ENCODE data around the gene MGRN1. TPM values are rescaled to one million over a fixed set of nuclear protein-coding genes. Genes with fewer than 3 reads are reported as not detected.

Gene MGRN1
- total and polyA plus RNA-seq, 2 experiments from 2014 or later = 14.0 to 26.4 TPM

- Histone ChIP-seq H3K79me2 (ENCODE audit: insufficient read depth) (no peaks in the 10 kb centered on the region), H3K27ac (no peak overlapping the region), H3K27me3 (replicated peaks; ENCODE audit: insufficient read depth) (no peaks in the 10 kb centered on the region), H3K9me2 (ENCODE audit: insufficient read depth) (no peaks in the 10 kb centered on the region), H3K4me3 (no peak overlapping the region), H3F3A (ENCODE audit: insufficient read depth) (no peaks in the 10 kb centered on the region), H3K9ac (no peak overlapping the region), H3K9me3 (ENCODE audit: low read depth) (no peaks in the 10 kb centered on the region), H3K4me1 (ENCODE audit: insufficient read depth) (no peaks in the 10 kb centered on the region), H2AFZ (no peak overlapping the region), H4K20me1 (ENCODE audit: insufficient read depth) (no peaks in the 10 kb centered on the region), H3K4me2 (ENCODE audit: unreplicated experiment) (no peak overlapping the region), H3K36me3 (ENCODE audit: low read depth) (no peaks in the 10 kb centered on the region)
- in situ Hi-C loops (cut with MboI) = no loop called here
- no peak for DNase-seq
- WGBS, 2 experiments (ENCODE audit: low coverage in 1 of 2, low lambda C conversion rate in 2 of 2, missing lambda C conversion rate in 2 of 2) = 92 to 94% methylated on average over 35 to 39 of the region's 39 CpGs
- no peak for TF ChIP-seq EZH2phosphoT487 (IDR thresholded peaks at IDR 0.05; ENCODE audit: insufficient read depth, low read depth)
- TF ChIP-seq EZH2 (IDR thresholded peaks at IDR 0.05; ENCODE audit: insufficient read depth, poor library complexity, severe bottlenecking) = no peak
Measured at GRCh38 chr16:4687946-4688673, 63.5 kb downstream of the MGRN1 start.

- Histone ChIP-seq H3K9me3 (ENCODE audit: low read depth) (no peaks in the 10 kb centered on the region), H3F3A (ENCODE audit: insufficient read depth) (no peaks in the 10 kb centered on the region), H3K4me1 (ENCODE audit: insufficient read depth) (no peaks in the 10 kb centered on the region), H3K36me3 (ENCODE audit: low read depth) (no peaks in the 10 kb centered on the region), H3K9ac (no peak overlapping the region), H3K79me2 (ENCODE audit: insufficient read depth) (no peaks in the 10 kb centered on the region), H3K27ac (no peak overlapping the region), H3K27me3 (replicated peaks; ENCODE audit: insufficient read depth) (no peaks in the 10 kb centered on the region), H4K20me1 (ENCODE audit: insufficient read depth) (no peaks in the 10 kb centered on the region), H2AFZ (no peak overlapping the region), H3K9me2 (ENCODE audit: insufficient read depth) (no peaks in the 10 kb centered on the region), H3K4me2 (ENCODE audit: unreplicated experiment) (no peak overlapping the region), H3K4me3 (no peak overlapping the region)
- TF ChIP-seq EZH2phosphoT487 (IDR thresholded peaks at IDR 0.05; ENCODE audit: insufficient read depth, low read depth) = no peak
- WGBS, 2 experiments (ENCODE audit: low coverage in 1 of 2, low lambda C conversion rate in 2 of 2, missing lambda C conversion rate in 2 of 2) = 94 to 98% methylated on average over 14 to 22 of the region's 22 CpGs
- in situ Hi-C loops (cut with MboI) = no loop called here
- no peak for DNase-seq
Measured at GRCh38 chr16:4688674-4689045, 64.0 kb downstream of the MGRN1 start.

- WGBS, 2 experiments (ENCODE audit: low coverage in 1 of 2, low lambda C conversion rate in 2 of 2, missing lambda C conversion rate in 2 of 2) = 87 to 92% methylated on average over 20 to 21 of the region's 21 CpGs
- no peaks in the 10 kb centered on the region for H3F3A ChIP-seq (ENCODE audit: insufficient read depth)
- no peak overlapping the region for H2AFZ ChIP-seq
- H3K4me2 ChIP-seq (ENCODE audit: unreplicated experiment) = no peak overlapping the region
- DNase-seq = no peak
- H3K4me3 ChIP-seq = no peak overlapping the region
- H3K36me3 ChIP-seq (ENCODE audit: low read depth) = no peaks in the 10 kb centered on the region
- H3K79me2 ChIP-seq (ENCODE audit: insufficient read depth) = no peaks in the 10 kb centered on the region
- no peak overlapping the region for H3K27ac ChIP-seq
- TF ChIP-seq EZH2 (IDR thresholded peaks at IDR 0.05; ENCODE audit: insufficient read depth, poor library complexity, severe bottlenecking) (no peak), EZH2phosphoT487 (IDR thresholded peaks at IDR 0.05; ENCODE audit: insufficient read depth, low read depth) (no peak)
- H3K9ac ChIP-seq = no peak overlapping the region
- H3K9me2 ChIP-seq (ENCODE audit: insufficient read depth) = no peaks in the 10 kb centered on the region
- H3K4me1 ChIP-seq (ENCODE audit: insufficient read depth) = no peaks in the 10 kb centered on the region
- no peaks in the 10 kb centered on the region for H3K27me3 ChIP-seq (replicated peaks; ENCODE audit: insufficient read depth)
- H4K20me1 ChIP-seq (ENCODE audit: insufficient read depth) = no peaks in the 10 kb centered on the region
- no peaks in the 10 kb centered on the region for H3K9me3 ChIP-seq (ENCODE audit: low read depth)
- in situ Hi-C loops (cut with MboI) = no loop called here
Measured at GRCh38 chr16:4689091-4689671, 64.6 kb downstream of the MGRN1 start.

GRCh38 chr16:4689864-4690704 lies 65.5 kb downstream of the MGRN1 start:
- H2AFZ ChIP-seq = no peak overlapping the region
- no peaks in the 10 kb centered on the region for H4K20me1 ChIP-seq (ENCODE audit: insufficient read depth)
- no peak overlapping the region for H3K27ac ChIP-seq
- peaks cover 7% of the 10 kb centered on the region for H3K4me1 ChIP-seq (ENCODE audit: insufficient read depth)
- H3K4me3 ChIP-seq = no peak overlapping the region
- in situ Hi-C loops (cut with MboI) = no loop called here
- TF ChIP-seq EZH2phosphoT487 (IDR thresholded peaks at IDR 0.05; ENCODE audit: insufficient read depth, low read depth) (no peak), EZH2 (IDR thresholded peaks at IDR 0.05; ENCODE audit: insufficient read depth, poor library complexity, severe bottlenecking) (no peak)
- WGBS, 2 experiments (ENCODE audit: low coverage in 1 of 2, low lambda C conversion rate in 2 of 2, missing lambda C conversion rate in 2 of 2) = 89 to 90% methylated on average over 24 to 30 of the region's 31 CpGs
- no peak overlapping the region for H3K4me2 ChIP-seq (ENCODE audit: unreplicated experiment)
- no peak for DNase-seq
- H3K9me2 ChIP-seq (ENCODE audit: insufficient read depth) = no peaks in the 10 kb centered on the region
- H3K9me3 ChIP-seq (ENCODE audit: low read depth) = no peaks in the 10 kb centered on the region
- no peaks in the 10 kb centered on the region for H3K79me2 ChIP-seq (ENCODE audit: insufficient read depth)
- no peak overlapping the region for H3K9ac ChIP-seq
- H3F3A ChIP-seq (ENCODE audit: insufficient read depth) = no peaks in the 10 kb centered on the region
- no peaks in the 10 kb centered on the region for H3K36me3 ChIP-seq (ENCODE audit: low read depth)
- no peaks in the 10 kb centered on the region for H3K27me3 ChIP-seq (replicated peaks; ENCODE audit: insufficient read depth)

Data from GM23248 (cell line).